NCI-H1930 (cell line): ENCODE data around the gene MBNL2.

Experiments
- DNase-seq, 2 experiments: peaks; one replicate each; lab custom pipeline; 2025; lab: John Stamatoyannopoulos, UW

Gene MBNL2

DNA sequence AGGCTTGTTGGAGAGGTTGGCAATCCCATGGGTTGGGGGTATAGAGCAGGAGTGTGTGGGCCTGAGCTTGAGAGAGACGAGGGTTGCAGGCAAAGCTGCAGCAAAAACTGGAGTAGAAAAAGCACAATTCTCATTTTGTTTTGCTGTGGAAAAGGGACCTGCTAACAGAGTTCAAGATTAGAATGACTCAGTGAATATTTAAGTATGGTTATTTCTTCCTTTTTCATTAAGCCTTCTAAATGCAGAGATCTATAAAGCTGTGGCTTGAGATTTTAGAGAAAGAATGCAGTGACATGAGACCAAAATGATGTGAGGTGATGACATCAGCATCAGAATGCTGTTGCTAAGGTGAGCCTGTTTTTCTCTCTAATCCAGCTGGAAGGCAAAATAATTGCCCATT is 10.8 kb upstream of the MBNL2 start:
- DNase-seq: no peak

DNA sequence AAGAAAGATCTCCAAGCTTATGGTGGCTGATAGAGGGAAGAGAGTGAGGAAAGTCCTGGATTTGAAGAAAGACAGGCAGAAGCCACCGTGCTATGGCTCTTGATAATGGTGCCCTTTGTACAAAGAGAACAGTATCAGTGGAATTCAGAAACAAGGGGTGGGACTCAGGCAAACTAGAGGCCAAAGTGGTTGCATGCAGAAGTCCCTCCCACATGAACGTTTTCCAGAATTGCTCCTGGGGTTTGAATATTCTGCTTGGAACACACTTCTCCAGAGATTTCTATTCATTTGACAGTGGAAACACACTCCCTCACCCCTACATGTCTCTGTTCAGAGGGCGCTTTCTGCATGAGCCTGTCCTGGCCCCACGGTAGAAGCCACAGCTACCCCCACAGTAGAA is 10.1 kb upstream of the MBNL2 start:
- no peak for DNase-seq

DNA sequence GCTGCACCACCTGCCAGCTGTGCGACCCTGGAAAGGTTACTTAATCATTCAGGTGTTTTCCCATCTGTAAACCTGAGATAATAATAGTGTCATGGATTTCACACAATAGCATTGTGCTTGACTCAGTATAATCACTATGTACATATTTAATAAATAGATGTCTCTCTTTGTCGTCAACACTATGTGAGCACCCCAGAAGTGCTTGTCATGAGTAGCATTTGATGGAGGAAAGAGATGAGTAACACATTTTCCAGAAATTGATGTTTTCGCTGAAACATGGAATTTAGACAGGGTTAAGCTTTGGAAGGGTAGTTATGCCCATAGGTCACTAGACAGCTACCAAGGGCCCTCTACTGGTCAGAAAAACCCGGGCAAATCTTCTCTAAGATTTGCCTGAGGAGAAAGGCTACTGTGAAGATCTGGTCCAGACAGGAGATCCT is 9.5 kb upstream of the MBNL2 start:
- no peak for DNase-seq

DNA sequence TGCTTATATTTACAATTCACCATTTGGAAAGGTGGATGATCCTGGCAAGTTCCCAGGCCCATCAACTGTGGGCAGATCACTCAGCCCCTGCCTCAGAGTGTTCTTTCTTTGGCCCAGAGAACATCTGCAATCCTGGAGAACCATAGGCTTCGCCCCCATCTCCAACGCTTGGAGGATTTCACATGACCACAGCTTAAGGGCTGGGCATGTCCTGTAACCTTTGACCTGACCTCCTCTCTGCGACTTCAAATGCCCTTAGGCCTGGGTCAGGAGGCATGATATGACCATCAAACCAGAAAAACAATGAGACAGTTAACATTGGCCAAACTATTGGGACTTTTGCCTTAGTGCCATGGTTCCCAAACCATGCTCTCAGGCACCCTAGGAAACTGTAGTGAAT is 7.2 kb upstream of the MBNL2 start:
- DNase-seq: no peak

DNA sequence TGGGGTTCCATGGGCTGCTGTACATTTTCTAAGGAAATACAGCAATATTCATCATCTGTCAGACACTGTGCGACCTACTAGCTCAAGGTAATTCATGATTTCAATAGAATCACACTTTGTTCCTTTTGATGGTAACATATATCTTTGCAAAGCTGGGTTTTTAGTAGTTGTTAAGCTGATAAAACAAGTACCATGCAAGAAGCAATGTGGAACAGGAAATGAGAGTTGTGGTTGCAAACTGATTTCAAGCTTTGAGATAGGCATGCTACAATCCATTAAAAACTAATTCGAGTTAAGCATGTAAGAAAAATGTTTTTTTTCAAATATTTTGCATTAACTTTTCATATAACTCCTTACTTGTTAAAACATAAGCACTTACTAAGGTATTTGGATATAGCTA is 6.8 kb upstream of the MBNL2 start:
- no peak for DNase-seq

DNA sequence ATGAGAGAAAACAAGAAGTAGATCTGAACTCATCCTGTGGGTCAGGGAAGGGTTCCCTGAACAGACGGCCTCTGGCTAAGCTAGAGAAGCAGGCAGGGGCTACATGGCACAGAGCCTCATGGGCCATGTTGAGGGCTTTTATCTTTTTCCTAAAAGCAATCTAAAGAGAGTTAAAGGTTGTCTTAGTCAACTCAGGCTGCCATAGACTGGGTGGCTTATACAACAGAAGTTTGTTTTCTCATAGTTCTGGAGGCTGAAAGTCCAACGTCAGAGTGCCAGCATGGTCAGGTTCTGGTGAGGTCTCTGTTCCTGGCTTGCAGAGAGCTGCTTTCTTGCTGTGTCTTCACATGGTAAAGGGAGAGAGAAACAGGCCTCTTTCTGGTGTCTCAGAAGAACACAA is 2.9 kb upstream of the MBNL2 start:
- no peak for DNase-seq

DNA sequence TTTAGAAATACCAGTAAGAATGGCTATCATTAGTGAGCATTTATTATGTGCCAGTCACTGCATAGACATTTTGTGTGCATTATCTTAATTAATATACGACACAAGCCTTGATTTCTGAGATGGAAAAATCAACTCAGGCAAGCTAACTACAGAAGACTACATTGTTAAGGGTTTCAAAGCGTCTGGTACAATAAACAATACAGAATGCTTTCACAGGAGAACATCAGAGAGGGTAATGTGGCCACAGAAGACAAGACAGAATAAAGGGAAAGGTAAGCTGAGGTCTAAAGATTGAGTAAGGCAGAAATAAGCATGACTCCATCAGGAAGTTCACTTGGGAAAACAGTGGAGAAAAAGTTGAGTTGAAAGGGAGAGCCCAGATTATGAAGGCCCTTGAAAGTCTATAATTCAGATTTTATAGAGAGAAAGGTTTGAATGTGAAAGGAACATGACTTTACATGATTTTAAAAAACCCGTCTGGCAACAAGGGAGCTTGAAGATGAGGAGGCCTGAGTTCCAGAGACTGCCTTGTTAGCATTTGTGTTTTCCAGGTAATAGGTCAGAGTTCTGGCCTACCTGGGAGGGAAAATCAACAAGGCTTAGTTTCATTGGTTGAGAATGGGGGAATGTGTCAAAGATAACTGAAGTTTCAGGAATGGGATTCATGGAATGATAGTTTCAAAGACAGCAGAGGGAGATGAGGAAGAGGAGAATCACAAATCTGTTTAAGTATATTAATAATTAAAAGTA is 1.8 kb upstream of the MBNL2 start:
- DNase-seq: no peak

DNA sequence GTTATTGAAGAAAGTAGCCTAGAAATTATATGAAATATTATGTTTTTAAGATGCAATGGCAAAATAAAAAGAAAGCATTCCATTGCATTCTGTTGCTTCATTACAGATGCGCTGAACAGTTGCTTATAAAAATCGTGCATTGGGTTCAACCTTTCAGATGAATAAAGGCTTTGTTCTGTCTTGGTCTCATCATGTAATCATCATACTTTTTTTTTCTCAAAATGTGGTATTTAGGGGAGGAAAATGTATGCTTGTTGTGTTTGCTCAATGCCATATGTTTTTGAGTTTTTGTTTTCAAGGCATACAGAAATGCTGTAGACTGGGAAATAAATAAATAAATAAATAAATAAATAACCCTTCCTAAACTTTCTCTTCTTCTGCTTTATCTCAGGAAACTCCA is 1.1 kb upstream of the MBNL2 start:
- no peak for DNase-seq

DNA sequence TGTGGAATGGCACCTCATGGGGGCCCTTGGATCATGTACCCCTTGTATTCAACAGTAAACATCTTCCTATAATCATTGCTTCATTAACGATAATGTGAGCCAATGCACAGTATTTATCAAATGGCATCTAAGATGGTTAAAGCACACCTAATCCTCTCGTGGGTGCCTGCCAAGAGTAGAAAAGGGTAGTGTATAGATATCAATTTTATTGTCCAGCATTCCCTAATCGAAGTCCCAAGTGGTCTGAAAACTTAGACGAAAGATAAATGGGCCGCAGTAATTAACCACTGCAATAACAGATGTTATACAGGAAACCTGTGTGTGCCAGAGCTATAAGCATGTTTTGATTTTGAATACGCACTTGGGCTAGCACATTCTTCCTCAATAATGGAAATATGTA is 667 bp upstream of the MBNL2 start:
- DNase-seq: no peak

DNA sequence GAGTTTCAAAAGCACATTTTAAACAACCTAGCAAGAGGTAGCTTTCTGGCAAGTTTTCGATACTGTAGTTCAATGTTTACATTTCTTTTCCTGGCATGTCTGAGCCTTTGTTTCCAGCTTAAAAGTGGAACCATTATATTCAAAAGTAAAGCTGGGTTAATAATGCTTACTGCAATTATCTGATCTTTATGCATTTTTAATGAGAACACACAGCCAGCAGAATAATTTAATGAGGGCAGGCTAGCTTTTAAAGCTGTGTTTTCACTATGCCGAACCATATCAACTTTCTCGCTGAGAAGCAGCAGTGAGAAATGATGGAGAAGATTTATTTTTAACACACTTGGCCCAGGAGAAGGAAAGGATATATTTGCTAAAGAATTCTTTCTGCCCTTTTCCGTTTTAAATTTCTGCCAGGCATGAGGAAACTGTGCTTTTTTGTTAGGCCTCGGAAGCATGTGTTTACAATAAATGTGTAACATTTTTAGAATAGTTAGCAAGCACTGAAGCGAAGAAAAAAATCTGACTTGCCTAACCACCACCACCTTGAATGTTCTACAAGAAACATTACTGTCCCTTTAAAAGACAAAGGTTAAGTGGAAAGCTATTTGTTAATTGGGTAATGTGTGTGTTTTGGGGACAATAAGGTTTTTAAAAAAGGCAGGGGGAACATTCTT is 1.0 kb downstream of the MBNL2 start:
- no peak for DNase-seq

DNA sequence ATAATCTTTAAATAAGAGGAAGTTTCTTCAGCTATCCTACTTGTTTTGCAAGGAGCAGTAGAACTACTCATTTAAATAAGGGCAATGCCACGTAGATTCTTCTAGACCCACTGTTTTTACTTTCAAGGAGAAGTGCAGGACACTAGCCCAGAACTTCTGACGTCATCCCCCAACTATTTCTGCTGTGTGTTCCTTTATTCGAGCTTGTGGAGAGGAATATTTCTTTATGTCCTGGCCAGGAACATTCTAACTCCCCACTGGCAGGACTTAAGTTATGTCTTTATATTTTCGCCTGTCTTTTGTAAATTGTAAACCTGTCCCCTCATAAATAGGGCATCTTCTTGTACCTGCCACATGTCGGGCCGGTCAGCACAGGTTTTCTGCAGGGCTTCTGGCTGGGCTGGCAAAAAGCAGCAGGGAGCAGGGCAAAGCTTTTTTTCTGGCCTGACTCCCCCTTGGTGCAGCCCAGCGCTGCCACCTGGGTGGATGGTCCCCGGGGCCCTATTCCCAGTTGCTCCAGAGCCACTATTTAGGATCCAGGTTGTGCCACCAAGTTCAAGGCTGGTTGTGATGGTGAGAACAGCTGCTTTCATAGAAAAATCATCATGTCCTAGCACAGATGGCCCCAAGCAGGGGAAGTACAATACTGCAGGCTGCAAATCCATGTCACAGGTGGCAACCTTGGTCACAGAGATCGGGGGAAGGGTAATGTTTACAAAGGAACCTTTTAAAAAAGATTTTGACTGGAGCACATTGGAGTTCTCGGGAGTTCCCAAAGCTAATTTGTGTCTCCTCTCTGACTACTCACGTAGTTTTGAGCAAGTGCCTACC is 1.8 kb downstream of the MBNL2 start:
- DNase-seq: no peak

DNA sequence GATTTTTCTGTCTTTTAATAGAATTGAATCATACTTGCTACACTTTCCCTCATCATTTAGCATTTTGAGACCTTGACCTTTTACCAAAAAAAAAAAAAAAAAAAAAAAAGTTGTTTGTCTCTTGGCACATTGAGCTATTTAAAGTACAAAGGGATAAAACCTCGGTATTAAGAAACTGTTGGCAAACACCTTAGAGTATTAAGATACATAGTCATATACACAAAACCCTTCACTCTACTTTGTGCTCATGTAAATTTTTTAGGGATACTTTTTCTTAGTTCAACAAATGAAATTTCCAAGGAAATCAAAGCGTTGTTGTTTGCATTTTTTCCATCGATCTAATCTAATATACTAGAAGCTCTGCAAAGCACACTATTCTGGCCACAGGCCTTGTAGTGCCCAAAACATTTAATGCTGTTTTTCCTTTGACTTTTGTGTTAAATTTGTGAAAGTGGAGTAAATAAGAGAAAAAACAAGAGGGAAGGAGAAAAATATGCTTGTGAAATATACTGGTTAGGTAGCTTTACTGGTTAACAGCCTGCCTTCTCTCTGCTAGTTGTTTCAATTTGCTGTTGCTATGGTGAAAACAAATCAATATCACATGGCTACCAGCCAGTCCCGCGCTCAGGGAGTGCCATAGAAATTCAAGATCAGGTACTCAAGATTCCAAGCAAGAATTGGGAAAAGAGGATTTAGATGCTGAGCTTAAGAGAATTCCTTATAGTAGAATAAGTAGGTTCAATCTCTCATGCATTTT is 2.6 kb downstream of the MBNL2 start:
- DNase-seq: no peak

DNA sequence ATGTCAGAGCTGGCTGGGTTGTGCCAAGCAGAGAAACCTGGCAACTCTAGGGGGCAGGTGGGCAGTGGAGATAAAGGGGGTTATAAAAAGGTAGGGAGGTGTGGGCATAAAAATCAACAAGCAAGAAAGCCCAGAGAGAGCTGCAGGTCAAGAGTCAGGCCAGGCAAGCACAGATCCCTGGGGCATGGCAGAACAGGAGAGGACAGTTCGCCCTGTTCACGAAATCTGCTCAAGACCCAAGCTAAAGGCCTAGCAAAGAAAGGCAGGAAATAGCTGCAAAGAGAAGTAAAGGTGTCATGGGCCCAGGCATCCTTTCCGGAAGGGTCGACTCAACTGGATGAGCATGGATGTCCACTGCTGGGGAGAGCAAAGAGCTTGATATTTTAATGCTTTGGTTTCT is 3.4 kb downstream of the MBNL2 start:
- no peak for DNase-seq

DNA sequence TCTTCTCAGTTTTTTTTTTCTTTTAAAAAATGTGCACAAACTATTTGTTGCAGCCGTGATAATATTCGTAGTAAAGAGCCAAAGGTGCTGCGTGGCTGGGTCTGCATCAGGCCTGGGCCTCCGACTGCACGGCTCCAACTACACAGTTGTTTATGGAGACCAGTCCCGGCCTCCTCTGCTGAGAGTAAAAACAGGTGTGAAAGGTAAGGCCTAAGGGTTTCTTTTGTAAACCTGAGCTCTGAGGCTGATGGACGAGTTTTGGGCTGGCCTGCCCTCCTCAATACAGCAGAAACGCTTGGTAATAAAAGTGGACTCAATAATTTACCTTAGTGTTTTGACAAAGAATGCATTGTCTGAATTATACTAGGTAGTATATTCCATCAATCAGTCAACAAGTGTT is 3.9 kb downstream of the MBNL2 start:
- no peak for DNase-seq

DNA sequence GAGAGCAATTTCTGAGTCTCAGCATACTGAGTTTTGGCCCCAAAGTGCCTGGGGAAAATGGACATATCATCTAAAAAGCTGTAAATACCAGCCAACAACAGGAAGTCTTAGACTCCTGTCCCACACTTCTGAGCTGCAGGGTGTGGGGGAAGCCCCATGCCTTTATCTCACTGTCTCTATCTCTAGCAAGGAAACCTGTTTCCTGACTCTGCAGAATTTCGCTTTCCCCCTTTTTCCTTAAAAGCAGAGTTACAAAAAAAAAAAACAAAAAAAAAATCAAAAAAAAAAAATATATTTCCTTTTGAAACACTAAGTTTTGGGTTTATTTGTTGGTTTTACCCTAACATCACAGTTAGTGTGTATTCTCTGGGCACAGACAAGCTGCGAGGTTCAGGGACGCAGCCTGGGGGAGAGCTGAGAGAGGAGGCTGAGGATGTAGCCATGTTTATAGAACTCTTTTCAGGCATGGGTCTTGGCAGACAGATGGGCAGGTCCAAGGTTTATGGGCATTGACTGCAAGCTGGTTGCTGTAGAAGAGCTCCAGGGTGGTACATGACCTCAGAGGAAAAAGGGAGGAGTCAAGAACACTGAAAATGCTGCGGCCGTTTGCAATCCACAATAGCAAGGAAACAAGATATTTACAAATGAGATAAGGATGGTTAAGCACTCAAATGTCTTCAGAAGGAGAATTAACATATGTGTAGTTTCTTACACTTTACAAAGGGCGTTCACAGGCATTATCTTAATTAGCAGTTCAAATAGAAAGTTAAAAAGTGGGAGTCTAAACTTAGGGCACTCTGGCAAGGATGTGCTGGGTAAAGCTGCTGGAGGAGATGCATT is 4.9 kb downstream of the MBNL2 start:
- no peak for DNase-seq

DNA sequence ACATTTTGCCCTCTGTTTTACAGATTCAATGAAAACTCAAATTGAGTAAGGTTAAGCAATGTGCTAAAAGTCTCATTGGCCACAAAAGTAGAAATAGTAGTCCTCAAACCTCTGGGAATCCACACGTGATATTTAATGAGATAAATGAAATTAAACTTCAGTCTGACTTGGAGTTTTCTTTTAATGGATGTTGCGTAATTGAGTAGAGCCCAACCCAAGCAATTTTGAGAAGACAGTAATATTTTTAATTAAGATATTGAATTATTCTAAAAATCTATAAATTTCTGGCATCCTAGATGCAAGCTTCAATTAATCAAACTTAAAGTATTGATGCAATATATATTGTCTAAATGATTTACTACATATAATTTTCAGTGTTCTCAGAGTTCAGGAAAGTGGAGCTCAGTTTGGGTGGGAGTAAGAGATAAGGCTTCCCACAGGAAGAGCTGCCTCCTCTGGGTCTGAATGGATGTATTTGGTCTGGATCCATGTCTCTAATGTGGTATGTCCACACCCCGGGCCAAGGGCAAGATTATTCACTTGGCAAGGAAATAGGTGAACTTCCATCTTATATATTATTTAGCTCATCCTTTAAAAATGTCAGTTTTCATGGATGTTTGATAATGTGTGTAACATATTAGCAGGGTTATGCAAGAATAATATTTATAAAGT is 6.9 kb downstream of the MBNL2 start:
- DNase-seq: no peak

DNA sequence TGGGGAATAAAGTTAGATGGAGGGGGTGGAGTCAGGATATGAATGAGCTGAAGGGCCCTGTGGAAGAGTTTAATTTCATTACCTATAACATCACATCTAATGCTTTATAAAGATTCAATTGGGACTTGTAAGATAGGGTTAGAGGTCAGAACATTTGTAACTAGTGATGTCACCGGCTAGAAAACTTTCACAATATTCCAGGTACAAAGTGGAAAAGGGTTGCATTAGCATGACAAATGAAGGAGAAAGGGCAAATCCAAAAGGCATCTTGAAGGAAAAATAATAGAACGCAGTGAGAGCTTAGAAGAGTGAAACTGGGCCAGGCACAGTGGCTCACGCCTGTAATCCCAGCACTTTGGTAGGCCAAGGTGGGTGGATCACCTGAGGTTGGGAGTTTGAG is 7.6 kb downstream of the MBNL2 start:
- no peak for DNase-seq

DNA sequence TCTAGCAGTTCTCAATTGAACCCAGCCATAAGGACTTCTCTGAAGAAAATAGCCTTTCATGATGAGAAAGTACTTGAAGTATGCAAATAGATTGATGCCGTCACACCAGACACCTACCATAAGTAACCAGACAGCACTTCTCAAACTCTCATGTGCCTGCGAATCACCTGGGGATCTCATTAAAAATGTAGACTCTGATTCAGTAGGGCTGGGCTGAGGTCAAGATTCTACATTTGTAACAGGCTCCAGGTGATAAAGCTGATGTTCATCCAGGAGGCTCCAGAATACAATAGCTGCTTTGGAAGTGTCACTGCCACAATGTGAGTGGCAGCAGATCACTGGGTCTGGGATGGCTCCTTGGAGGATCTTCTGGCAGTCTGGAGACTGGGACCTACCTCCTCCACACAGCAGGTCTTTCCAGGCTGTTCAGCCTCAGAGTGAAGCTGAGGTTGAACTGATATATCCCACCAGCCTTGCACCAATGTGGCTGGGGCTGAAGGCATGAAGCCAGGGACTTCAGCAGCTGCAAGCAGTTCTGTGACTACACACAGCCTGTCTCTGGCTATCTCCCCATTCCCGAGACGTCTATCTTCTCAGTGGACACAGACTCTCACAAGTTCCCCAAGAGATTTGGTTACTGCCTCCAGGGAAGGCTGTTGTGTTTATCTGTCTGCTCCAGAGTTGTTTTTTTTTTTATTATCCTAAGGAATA is 9.1 kb downstream of the MBNL2 start:
- DNase-seq: no peak

DNA sequence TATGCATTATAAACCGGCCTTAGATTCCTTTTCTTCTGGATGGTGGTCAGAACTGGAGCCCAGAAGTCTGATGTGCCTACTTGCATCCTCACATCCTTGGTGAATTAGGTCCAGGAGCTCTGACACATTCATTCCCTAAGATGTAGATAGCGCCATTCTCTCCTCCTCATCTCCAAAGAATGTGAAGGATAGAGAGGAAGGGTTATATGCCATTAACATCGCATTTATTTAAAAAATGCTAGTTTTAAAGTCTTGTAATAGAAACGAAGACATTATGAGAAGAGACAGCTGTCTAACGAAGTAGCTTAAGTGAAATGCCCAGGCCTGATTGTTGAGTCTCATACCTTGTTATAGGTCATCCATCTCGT is 9.7 kb downstream of the MBNL2 start:
- no peak for DNase-seq

DNA sequence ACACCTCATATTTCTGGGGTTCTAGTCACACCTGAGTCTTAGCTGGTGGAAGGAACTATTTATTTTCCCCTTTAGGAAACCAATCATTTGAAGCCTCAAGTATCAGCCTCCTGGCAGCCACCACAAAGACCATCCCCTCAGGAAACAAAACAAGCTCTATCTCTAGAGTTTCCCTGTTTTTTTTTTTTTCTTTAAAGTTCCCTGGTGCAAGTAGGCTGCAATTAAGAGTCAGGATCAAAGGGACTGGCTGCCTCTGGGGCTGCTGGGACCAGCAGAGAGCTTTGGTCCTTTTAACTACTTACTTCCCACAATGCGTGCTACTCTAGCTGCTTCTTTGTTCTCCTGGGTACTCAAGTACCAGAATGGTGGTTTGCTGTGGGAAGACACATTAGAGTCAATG is 11.4 kb downstream of the MBNL2 start:
- no peak for DNase-seq
